ENCODE data around the gene CLEC17A. TPM values are rescaled to one million over a fixed set of nuclear protein-coding genes. Genes with fewer than 3 reads are reported as not detected.

Gene CLEC17A
- total and polyA plus RNA-seq, 8 donors = 0.18 TPM; not detected in 6

GRCh38 chr19:14554382-14554812 is 28.5 kb upstream of the CLEC17A start:
- DNase-seq = peak in 1 of 2 donors; percentile 58
- Histone ChIP-seq H3K27me3 (no peaks in the 10 kb centered on the region), H3K4me1 (peaks cover 14 to 53% (median 31%) of the 10 kb centered on the region in 4 donors), H3K27ac (no peak overlapping the region), H3K36me3 (peaks cover 6 to 23% (median 14%) of the 10 kb centered on the region in 4 donors), H3K4me3 (no peak overlapping the region), H3K9me3 (no peaks in the 10 kb centered on the region)
- intact Hi-C loops (cut with DNase I; ENCODE audit: low total_unique reads) = no loop called here
- WGBS, 5 donors = 58 to 82% (median 63%) methylated on average over 5 to 6 of the region's 6 CpGs
- TF ChIP-seq CTCF (IDR thresholded peaks at IDR 0.05) (no peak), POLR2AphosphoS5 (IDR thresholded peaks at IDR 0.05) (no peak), POLR2A (IDR thresholded peaks at IDR 0.05) (no peak), EP300 (IDR thresholded peaks at IDR 0.05) (no peak)

GRCh38 chr19:14555918-14556661 is 26.8 kb upstream of the CLEC17A start:
- peak overlapping the region in 2 of 4 donors; percentile 9 to 20 for H3K4me3 ChIP-seq
- peaks cover 10 to 51% (median 37%) of the 10 kb centered on the region in 4 donors for H3K4me1 ChIP-seq
- 72 to 78% (median 75%) methylated on average over 12 of the region's 12 CpGs for WGBS, 5 donors
- DNase-seq = no peak
- intact Hi-C loops (cut with DNase I; ENCODE audit: low total_unique reads) = no loop called here
- H3K36me3 ChIP-seq = peaks cover 0 to 11% (median 7%) of the 10 kb centered on the region in 4 donors
- H3K27ac ChIP-seq = peak overlapping the region in 1 of 5 donors; percentile 6
- no peaks in the 10 kb centered on the region for H3K9me3 ChIP-seq
- TF ChIP-seq CTCF (IDR thresholded peaks at IDR 0.05) (no peak), EP300 (IDR thresholded peaks at IDR 0.05) (no peak)
- H3K27me3 ChIP-seq = no peaks in the 10 kb centered on the region

- peak overlapping the region in 1 of 5 donors; percentile 6 for H3K27ac ChIP-seq
- WGBS, 5 donors = 10 to 28% (median 10%) methylated on average over 8 to 18 of the region's 18 CpGs
Measured at GRCh38 chr19:14556662-14557188, 26.2 kb upstream of the CLEC17A start.

More at GRCh38 chr19:14556662-14557188, 26.2 kb upstream of the CLEC17A start:
- Histone ChIP-seq H3K27me3 (no peaks in the 10 kb centered on the region), H3K36me3 (peaks cover 0 to 11% (median 7%) of the 10 kb centered on the region in 4 donors), H3K9me3 (no peaks in the 10 kb centered on the region), H3K4me1 (peaks cover 15 to 51% (median 40%) of the 10 kb centered on the region in 4 donors), H3K4me3 (peak overlapping the region in 2 of 4 donors; percentile 9 to 20)
- TF ChIP-seq CTCF (IDR thresholded peaks at IDR 0.05) (peak in 5 of 7 experiments; percentile 67 to 98 (median 90)), POLR2AphosphoS5 (IDR thresholded peaks at IDR 0.05) (peak in 2 of 3 donors; percentile 9 to 67), EP300 (IDR thresholded peaks at IDR 0.05) (no peak), POLR2A (IDR thresholded peaks at IDR 0.05) (no peak)
- intact Hi-C loops (cut with DNase I; ENCODE audit: low total_unique reads) = no loop called here
- DNase-seq = peak; percentile 78 to 93
